Muscle of leg (tissue), 16 donors: ENCODE measurements around the gene LCN9. TPM values are rescaled to one million over a fixed set of nuclear protein-coding genes. Genes with fewer than 3 reads are reported as not detected.

Experiments
- DNase-seq: peaks from one replicate; pipeline ENCODE4 v3.0.0; 2013
- H3K27ac ChIP-seq: one replicate; pipeline ENCODE4 v1.5.1; 2013; ENCODE audit warnings: mild to moderate bottlenecking, low read length, control low read depth
- H3K27me3 ChIP-seq: one replicate; pipeline ENCODE4 v1.6.1; 2013; ENCODE audit warnings: low read length; ENCODE audit not compliant: control insufficient read depth, insufficient read depth
- H3K36me3 ChIP-seq: one replicate; pipeline ENCODE4 v1.6.1; 2013; ENCODE audit warnings: low read length; ENCODE audit not compliant: control insufficient read depth, insufficient read depth
- H3K4me1 ChIP-seq: one replicate; pipeline ENCODE4 v1.6.1; 2013; ENCODE audit warnings: low read length; ENCODE audit not compliant: control insufficient read depth, insufficient read depth
- H3K4me3 ChIP-seq: one replicate; pipeline ENCODE4 v1.5.1; 2013; ENCODE audit warnings: low read length, control low read depth
- H3K9me3 ChIP-seq: replicated peaks from 2 replicates; pipeline ENCODE4 v1.6.1; 2013; ENCODE audit warnings: low read depth, low read length; ENCODE audit not compliant: control insufficient read depth
- WGBS: methylation state at CpG from one replicate; pipeline ENCODE4 v1.1.5; 2013; ENCODE audit warnings: missing lambda C conversion rate; ENCODE audit not compliant: insufficient coverage; 5-methylcytosine and 5-hydroxymethylcytosine counted together
- long read RNA-seq, 11 donors: transcript quantifications; one replicate each; lab custom pipeline, GENCODE V29; 2026
- polyA plus RNA-seq, 8 donors: library from polyadenylated mRNA; unstranded; fragments of 120-200 nt; gene quantifications; one replicate each; pipeline versions ENCODE4 v1.2.1 to v1.2.3, GENCODE V29; 2013; ENCODE audit warnings: inconsistent platforms in 1 of 8, low replicate concordance in 1 of 8; ENCODE audit not compliant: insufficient read length in 8 of 8, insufficient read depth in 1 of 8
- total RNA-seq: library from RNA; stranded (reverse); fragments of 120-200 nt; gene quantifications from one replicate; pipeline ENCODE4 v1.2.4, GENCODE V29; 2013

The LCN9 gene, protein sequence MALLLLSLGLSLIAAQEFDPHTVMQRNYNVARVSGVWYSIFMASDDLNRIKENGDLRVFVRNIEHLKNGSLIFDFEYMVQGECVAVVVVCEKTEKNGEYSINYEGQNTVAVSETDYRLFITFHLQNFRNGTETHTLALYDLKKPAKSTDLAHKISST
- not detected for total RNA-seq
- not detected for polyA plus RNA-seq
- long read RNA-seq, donor 1 = 0 reads
- long read RNA-seq, donor 2 = 0 reads
- long read RNA-seq, donor 3 = 0 reads
- long read RNA-seq, donor 4 = 0 reads
- long read RNA-seq, donor 5 = 0 reads
- long read RNA-seq, donor 6 = 0 reads
- long read RNA-seq, donor 7 = 0 reads
- long read RNA-seq, donor 8 = 0 reads
- long read RNA-seq, donor 9 = 0 reads
- long read RNA-seq, donor 10 = 0 reads
- long read RNA-seq, donor 11 = 0 reads

DNA sequence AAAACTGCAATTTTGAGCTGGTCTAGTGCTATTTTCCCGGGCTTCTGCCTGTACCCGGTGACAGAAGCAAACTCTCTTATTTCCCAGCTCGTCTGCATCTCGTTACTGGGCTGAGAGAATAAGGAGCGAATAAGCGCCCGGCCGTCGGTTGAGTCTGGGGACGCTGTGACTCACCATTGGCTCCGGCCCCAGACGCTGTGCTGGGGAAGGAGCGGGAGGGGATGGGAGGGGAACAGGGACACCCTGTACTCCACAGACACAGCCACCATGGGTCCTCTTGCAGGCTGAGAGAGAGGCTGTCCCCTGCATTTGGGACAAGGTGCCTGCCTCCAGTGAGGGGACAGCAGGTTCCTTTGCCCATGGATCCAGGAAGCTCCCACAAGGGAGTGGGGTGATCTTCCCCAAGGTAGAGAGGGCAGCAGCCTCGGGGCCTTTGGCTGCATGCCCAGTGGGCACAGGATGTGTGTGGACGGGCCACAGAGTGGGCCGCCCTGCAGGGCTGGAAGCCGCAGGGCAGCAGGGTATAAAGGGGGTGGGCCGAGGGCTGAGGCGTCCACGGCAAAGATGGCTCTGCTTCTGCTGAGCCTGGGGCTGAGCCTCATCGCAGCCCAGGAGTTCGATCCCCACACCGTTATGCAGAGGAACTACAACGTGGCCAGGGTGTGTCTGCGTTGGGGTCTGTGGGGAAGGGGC, at the start of gene LCN9:
Gene LCN9, plus strand, starts transcription at position 552 of the 693 bp plus-strand sequence. Its CDS starts 13 bp downstream, at position 565.
- Histone ChIP-seq H3K27me3 (no peaks in the 10 kb centered on the region), H3K36me3 (no peaks in the 10 kb centered on the region), H3K9me3 (no peaks in the 10 kb centered on the region), H3K4me3 (no peak within 1 kb of the TSS), H3K4me1 (peaks cover 20% of the 10 kb centered on the region), H3K27ac (peak within 1 kb of the TSS; percentile 42)
- 32% methylated on average over 20 of the region's 25 CpGs for WGBS
- peak; percentile 91 for DNase-seq

DNA sequence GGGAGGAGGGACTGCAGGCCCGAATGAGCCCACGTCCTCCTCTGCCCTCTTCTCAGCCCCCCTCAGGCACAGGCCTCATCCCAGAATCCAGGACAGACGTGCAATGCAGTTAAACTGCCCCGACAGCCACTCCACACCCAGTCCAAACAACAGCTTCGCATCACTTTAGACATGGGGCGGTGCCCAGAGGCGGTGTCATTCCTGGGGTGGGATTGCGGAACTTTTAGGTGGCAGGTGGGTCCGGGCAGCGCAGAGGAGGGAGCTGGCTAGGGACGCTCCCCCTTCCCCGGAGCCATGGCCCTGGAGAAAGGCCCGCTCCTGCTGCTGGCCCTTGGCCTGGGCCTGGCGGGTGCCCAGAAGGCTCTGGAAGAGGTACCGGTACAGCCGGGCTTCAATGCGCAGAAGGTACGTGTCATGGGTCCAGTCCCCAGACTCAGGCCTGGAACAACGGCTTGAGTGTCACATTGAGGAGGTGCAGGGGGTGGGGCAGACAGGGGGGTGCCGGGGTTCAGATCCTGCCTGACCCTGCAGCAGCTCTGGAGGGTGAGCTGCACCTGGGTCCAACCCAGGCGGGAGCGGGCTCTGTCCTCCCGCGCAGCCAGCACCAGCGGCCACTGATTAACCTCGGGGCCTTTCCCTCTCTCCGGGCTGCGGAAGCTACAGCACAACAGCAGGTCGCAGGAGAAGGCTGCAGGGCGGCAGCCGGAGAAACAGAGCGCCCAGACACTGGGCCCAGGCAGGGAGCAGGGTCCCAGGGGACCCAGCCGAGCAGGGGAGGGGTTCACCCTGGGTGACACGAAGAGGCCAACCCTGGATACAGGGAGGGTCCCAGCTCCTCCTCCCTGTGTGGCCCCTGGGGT, 48.9 kb upstream of the LCN9 start:
- no peaks in the 10 kb centered on the region for H3K36me3 ChIP-seq

DNA sequence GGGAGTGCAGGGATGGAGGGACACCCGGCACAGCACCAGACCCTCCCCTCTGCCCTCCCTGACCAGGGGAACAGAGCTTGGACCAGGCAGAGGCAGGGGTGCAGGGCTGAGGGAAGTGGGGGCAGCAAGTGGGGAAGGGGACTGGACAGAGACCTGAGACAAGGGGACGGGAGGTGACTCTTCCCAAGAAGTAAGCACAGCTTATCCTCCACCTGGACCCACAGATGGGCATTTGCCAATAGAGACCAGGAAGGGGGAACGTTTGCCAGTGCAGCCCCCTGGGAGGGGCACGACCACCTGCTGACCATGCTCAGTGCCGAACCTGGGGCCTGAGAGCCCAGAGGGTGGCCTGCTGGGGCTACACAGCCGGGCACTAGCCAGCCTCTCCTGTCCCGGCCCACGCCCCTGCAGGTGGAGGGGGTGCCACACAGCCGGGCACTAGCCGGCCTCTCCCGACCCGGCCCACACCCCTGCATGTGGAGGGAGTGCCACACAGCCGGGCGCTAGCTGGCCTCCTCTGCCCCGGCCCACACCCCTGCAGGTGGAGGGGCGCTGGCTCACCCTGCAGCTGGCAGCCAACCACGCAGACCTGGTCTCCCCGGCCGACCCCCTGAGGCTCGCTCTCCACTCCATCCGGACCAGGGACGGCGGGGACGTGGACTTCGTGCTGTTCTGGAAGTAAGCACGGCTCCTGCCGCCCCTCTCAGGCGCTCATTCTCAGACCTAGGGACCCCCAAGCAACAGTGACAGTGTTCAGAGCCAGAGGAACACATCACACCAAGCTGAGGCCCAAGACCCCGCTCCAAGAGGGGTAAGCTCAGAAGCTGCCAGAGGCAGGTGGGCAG, 48.1 kb upstream of the LCN9 start:
- Histone ChIP-seq H3K27ac (no peak overlapping the region), H3K9me3 (no peaks in the 10 kb centered on the region), H3K4me3 (no peak overlapping the region), H3K36me3 (no peaks in the 10 kb centered on the region), H3K27me3 (peaks cover 2% of the 10 kb centered on the region), H3K4me1 (no peaks in the 10 kb centered on the region)
- no peak for DNase-seq
- 66% methylated on average over 27 of the region's 29 CpGs for WGBS

More for the DNA sequence above, 48.9 kb upstream of the LCN9 start:
- Histone ChIP-seq H3K27me3 (peaks cover under 1% of the 10 kb centered on the region), H3K4me1 (no peaks in the 10 kb centered on the region), H3K27ac (no peak overlapping the region), H3K9me3 (no peaks in the 10 kb centered on the region), H3K4me3 (no peak overlapping the region)
- DNase-seq = no peak
- 74% methylated on average over 29 of the region's 34 CpGs for WGBS

DNA sequence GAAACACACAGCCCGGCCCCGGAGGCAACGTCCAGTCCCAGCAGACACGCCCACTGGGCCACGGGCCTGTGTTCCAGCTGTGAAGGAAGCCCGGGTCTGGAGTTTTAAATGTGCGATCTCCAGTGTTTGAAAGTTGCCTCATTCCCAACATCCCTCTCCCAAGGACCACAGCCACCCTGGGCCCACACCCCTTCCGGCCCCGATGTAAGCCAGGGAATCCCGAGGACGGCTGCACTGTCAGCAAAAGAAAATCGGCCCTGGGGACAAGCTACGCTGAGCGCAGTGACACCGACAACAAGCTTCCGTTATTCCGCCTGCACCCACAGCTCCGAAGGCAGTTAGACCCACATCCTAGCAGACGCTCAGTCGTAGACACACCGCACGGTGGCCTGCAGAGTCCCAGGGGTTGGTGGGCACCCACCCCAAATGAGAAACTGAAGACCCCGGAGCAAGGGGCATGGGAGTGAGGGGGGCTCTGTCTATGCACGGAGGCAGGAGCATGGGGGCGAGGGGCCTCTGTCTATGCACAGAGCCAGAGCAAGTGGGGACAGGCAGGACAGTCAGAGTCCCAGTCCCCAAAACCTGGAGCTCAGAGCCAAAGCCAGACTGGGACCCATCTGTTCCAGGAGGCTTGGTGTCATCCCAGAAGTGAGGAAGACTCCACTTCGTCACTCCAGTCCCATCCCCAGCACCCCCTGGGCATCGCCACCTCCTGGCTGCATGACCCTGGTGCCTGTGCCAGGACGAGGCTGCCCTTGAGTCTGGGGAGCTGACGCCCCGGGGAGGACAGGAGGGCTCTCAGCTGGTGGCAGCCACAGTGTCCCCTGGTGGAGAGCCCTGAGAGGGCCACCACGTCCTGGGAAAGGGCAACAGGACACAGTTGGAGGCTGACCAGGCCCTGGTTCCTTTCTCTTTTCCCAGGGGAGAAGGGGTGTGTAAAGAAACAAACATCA, 47.2 kb upstream of the LCN9 start:
- H3K27me3 ChIP-seq = peaks cover 2% of the 10 kb centered on the region
- H3K4me1 ChIP-seq = no peaks in the 10 kb centered on the region
- 58% methylated on average over 28 of the region's 31 CpGs for WGBS
- no peaks in the 10 kb centered on the region for H3K9me3 ChIP-seq
- peak; percentile 24 for DNase-seq
- H3K36me3 ChIP-seq = no peaks in the 10 kb centered on the region
- no peak overlapping the region for H3K4me3 ChIP-seq
- no peak overlapping the region for H3K27ac ChIP-seq

DNA sequence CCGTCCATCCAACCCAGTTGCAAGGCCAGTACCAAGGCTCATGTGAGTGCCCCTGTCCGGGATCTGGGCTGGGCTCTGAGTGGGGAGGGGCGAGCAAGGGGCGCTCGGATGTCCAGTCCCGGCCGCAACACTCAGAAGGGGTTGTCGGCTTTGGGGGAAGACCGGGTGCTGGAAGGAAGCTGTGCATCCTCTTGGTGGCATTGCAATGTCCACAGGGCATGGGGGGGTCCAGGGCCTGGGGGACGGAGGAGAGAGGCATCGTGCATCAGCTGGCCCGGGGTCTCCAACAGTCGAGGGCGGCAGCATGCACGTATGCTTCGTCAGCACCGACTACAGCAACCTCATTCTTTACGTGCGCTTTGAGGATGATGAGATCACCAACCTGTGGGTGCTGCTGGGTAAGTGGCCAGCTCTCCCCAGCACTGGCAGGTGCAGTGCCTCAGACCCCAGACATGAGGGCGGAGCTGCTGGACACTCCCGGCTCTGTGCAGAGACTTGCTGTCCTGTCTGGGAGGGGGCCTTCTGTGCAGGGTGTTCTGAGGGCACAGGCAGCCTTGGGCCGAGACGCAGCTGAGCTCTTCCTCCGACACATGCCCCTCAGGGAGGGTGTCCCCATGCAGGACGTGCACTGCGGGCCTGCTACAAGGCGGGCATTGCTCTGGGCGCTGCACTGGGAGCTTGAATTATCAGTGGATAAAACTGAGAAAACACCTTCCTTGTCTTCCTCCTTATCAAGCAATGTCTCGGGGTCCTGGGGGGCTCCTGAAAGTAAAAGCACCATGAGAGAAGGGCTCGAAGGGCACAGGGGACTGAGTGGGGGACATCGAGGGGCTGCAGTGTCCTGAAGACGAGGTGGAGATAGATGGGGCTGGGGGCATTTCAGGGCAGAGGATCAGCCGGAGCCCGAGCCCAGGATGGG, 46.2 kb upstream of the LCN9 start:
- Histone ChIP-seq H3K27me3 (peaks cover 2% of the 10 kb centered on the region), H3K36me3 (no peaks in the 10 kb centered on the region), H3K27ac (no peak overlapping the region), H3K4me3 (no peak overlapping the region), H3K4me1 (no peaks in the 10 kb centered on the region), H3K9me3 (no peaks in the 10 kb centered on the region)
- WGBS = 70% methylated on average over 28 of the region's 34 CpGs
- DNase-seq = no peak

DNA sequence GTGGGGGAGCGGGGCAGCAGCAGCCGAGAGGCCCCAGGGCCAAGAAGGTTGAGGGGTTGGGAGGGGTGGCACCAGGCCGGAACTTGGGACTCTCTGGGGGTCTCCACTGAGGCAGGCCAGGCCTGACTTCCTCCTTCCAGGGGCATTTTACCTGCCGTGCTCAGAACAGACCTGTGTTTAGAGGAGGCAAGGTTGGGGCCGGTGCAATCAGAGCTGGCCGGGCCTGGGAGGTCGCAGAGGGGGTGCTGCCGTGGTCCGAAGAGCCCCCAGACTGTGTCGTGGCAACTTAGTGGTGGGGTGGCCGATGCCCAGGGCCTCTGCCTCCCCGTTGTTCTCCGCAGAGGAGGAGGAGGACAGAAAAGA, 45.6 kb upstream of the LCN9 start:
- 83% methylated on average over 10 of the region's 13 CpGs for WGBS
- no peaks in the 10 kb centered on the region for H3K4me1 ChIP-seq
- H3K9me3 ChIP-seq = no peaks in the 10 kb centered on the region
- no peak for DNase-seq
- no peaks in the 10 kb centered on the region for H3K36me3 ChIP-seq
- peaks cover 2% of the 10 kb centered on the region for H3K27me3 ChIP-seq
- H3K4me3 ChIP-seq = no peak overlapping the region
- no peak overlapping the region for H3K27ac ChIP-seq

DNA sequence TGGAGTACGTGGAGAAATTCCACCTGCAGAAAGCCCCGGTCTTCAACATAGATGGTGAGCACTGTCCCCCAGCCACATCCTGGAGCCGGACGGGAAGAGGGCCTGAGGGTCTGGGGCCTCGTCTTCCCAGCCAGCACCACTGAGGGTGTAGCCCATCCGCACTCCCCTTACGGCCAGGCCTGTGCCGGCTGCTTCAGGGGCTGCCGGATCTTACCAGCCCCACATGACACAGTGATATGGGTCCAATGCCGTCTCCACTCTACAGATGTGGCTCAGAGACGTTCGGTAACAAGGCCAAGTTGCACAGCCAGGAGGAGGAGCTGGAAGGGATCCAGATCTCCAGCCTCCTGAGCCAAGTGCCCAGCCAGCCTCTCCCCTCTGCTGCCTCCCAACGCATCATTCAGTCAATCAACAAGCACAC, 45.1 kb upstream of the LCN9 start:
- WGBS = 70% methylated on average over 13 of the region's 13 CpGs
- Histone ChIP-seq H3K27ac (no peak overlapping the region), H3K9me3 (no peaks in the 10 kb centered on the region), H3K36me3 (no peaks in the 10 kb centered on the region), H3K4me1 (no peaks in the 10 kb centered on the region), H3K4me3 (no peak overlapping the region), H3K27me3 (peaks cover 2% of the 10 kb centered on the region)
- no peak for DNase-seq

DNA sequence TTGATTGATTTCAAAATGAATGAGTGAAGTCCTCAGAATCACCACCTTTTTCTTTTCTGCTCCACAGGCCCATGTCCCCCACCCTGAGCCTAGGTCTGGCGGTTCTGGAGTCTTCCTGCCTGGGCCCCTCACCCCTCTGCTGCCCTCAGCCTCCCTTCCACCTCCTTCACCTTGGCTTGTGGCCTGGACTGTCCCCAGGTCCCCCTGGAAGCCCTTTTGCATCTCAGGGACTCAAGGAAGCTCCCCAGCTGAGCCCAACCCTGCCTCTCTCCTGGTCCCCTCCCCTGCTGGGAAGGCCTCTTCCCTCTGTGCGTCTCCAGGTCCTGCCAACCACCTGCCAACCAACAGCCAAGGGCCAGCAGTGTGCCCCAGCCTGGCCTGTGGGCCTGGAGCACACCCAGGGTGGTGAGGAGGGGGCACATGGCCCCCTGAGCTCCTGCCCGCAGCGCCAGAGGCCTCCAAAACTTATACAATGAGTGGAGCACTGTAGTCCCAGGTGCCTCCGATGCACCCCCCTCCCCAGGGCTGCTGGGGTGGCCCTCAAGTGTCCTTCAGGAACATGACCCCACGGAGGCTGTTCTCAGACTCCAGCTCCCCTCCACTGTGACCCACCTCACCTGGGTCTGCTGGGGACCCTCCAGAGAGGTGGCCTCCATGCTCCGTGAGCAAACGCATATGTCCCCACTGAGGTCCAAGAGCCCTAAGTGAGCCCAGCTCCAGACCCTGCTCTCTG, 44.1 kb upstream of the LCN9 start:
- 69% methylated on average over 4 of the region's 8 CpGs for WGBS
- peaks cover 2% of the 10 kb centered on the region for H3K27me3 ChIP-seq
- no peaks in the 10 kb centered on the region for H3K4me1 ChIP-seq
- H3K27ac ChIP-seq = no peak overlapping the region
- H3K36me3 ChIP-seq = no peaks in the 10 kb centered on the region
- no peak overlapping the region for H3K4me3 ChIP-seq
- DNase-seq = no peak
- no peaks in the 10 kb centered on the region for H3K9me3 ChIP-seq
